AG08396 (cell line): Measurements from ENCODE around the gene PPM1L.

Experiments used
- DNase-seq: peaks from one replicate; pipeline ENCODE4 v3.0.0; 2012; ENCODE audit warnings: low spot score, mixed read lengths

PPM1L gene

DNA sequence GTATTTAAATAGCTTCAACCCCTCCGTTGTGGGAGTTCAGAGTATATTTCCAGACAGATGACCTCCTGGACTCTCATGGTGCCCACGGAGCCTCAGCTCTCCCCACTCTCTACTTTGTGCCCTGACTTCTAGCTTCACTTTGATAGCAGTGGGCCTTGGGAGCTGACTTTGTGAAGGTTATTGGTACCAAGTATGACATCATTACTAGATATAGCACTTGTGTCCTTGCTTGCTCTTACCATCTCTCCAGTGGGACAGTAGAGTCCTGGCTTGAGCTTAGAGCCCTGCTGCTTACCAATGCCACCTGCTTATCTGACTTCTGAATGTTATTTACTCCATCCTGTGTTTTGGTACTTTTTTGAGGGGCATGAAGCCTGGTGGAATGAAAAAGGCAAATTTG is 53.4 kb downstream of the PPM1L start:
- DNase-seq: no peak

DNA sequence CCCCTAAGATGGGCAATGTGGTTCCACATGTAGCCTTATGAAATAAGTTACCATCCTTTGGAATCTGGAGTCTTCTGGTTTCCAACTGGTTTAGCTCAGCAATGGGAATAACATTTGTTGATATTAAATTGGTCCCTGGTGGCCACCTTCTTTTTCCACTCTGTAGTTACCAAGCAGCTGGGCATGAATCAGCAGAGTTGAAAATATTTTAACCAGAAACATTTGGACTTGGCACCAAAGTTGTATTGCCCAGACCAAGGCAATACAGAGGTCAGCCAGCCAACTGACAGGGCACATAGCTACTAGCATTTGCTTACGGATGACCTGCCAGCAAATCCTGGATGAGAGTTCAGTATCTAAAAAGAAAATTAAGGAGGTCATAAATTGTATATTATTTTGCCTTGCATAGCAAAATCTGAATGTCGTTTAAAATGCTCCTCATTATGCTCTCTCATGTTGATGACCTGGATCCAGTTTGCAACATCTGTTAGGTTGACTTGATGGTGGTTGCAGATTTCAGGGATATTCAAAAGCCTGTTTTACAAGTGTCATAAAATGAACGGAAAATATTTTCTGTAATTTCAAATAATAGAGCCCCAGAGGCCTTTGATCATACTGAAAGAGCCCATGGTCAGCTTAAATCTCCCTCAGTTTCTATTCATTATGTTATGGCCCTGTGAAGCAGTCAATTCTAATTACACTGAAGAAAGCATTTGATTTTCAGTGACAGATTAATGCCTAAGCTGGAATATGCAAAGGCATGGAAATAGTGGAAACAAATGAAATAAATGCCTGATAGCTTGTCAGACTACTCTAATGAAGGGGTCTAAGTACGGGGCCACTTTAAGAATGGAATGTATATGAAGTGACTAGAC is 54.6 kb downstream of the PPM1L start:
- DNase-seq: no peak

DNA sequence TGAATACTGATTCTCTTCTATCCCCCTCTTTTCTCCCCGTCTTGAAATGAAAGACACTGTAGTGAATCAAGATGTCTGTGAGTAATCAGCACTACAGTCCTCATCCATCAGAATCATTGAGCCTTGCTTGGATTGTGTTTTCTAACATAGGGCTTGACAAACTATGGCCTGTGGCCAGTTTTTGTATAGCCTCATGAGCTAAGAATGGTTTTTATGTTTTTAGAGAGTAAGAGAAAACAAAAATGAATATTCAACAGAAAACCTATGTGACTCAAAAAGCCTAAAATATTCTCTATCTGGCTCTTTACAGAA is 55.2 kb downstream of the PPM1L start:
- DNase-seq: no peak

DNA sequence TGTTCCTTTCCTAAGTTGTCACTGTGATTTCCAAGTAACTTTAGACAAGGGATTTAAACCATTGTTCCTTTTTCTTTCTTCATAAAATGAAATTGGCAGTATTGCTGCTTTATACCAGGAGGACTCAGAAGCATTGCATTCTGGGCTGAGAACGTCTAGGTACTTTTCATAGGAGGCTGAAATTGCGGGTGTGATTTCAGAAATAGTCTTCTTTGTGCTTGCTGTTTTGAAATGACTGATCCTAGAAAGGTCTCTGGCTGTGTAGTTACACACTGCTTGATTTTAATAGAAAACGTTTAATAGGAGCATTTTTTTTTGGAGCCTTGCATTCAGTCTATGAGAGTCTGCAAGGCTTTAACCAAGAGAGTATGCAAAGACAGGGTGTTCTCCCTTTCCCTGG is 56.3 kb downstream of the PPM1L start:
- no peak for DNase-seq

DNA sequence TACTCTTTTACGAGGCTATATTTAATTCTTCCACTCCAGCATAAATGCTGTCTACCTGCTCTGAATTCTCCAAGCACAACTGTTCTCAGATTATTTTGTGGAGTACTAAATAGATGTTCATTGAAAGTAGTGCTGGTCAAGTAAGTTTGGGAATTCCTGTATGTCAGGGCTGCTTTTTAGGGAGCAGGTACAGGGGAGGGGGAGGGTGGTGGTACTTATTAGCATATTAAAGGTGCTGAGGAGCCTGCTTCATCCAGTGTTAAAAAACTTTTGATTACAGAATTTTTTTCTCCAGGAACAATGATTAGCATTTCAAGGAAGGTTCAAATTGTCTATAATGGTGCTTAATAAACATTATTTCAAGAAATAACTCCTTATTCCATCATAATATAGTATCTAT is 59.2 kb downstream of the PPM1L start:
- no peak for DNase-seq

DNA sequence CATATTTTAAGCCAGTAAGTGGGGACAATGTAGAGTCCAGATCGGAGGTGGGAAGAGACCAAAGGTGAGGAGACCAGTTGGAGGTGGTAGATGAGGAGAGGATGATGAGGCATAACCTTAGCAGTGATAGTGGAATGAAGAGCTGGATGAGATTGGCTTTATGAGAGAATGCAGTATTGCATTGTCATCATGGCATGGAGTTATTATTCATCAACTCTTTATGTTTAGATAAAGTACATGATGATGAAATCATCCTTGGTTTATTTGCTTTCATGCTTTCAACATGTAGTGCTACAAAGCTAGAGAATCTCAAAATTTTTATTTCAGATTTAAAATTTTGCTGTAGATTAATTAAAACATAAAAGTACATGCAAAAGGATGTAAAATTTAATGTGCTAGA is 64.0 kb downstream of the PPM1L start:
- no peak for DNase-seq

DNA sequence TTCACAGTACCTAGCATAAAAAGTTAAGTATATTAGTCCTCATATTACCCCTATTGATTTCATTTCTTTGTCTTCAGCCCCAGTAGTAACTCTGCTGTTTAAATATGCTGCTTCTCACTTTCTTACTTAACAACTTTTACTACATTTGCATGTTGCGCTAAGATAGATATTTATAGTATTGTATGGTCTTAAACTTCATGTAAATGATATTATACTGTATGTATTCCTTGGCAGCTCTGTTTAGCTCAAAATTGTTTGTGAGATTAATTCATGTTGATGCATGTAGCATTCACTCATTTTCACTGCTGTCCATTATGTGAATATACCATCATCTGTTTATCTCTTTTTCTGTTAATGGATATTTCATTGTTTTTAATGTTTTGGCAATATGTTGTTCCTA is 64.4 kb downstream of the PPM1L start:
- DNase-seq: no peak

DNA sequence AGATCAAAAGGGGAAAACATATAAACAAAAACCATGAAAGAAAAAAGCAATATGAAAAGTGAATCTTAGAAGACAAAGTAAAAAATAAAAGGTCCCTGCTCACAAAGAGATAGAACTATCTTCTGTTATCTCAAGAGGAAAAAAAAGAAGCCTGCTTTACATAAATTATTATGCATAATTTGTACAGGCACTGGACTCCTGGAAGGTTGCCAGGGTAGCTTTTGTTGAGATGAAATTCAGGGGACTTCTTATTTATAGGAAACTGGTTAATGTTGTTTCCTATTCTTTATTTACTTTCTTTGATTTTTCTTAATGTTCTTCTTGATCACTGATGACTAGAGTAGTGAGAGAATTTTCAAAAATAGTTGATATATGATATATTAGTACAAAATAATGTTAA is 66.9 kb downstream of the PPM1L start:
- DNase-seq: no peak

DNA sequence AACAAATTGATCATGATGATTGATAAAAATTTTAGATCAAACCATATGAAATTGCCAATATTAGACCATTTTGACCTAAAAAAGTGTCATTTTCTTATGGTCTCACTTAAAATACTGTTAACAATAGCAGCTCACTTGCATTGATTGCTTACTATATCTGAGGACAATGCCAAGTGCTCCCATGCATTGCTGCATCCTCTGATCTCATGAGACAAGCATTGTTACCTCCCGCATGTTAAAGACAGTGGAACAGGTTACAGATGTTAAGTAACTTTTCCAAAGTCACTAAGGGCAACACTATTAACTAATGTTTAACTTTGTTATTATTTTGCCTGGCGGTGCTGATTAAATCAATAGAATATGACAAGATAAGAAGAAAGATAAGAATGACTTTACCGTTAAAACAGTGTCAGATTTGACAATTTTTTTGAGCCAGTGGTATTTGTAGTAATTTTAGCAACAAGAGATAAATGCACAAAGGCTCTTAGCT is 69.3 kb downstream of the PPM1L start:
- no peak for DNase-seq

DNA sequence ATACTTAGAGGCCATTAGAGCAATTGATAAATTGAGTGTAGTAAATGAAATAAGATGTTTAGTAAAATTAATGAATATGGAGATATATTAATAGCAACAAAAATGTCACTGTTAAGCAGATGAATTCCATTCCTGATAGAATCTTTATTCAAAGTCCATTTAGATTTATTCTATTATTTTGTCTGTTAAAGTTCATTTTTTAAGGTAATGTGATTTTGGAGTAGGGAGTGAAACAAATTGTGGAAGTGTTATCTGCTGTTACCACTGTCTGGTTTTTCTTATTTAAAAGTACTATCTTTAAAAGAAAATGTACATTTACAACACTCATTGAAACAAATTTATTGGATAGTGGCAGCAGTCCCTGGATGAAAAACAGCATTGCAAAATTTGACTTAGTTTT is 70.4 kb downstream of the PPM1L start:
- DNase-seq: no peak

DNA sequence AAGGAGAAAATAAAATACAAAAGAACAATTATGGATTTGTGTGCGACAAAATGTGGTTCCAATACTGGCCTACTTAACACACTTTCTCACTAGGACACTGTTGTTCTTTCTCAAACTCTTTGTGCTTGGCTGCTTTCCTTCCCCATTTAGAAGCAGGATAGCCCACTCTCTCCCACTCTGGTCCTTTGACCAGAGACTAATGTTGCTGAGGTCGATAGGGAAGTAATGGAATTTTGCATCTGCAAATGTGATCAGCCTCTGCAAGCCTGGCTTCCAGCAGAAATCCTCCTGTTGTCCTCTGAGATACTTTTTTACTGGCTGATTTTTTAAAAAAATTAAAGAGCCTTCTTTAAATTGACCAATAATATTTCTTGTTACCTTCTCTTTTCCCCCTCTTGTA is 71.0 kb downstream of the PPM1L start:
- DNase-seq: no peak

DNA sequence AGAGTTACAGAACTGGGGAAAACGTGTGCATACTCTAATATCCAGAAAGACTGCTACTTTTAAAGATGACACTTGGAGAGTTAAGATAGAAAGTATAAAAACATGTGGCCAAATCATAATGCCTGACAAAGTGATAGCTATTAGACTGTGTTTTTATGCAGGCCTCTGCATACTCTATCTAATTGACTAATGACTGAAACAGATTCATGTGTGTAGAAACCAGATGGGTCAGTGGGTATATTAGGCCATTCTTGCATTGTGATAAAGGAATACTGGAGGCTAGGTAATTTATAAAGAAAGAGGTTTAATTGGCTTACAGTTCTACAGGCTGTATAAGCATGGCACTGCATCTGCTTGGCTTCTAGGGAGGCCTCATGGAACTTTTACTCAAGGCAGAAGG is 71.5 kb downstream of the PPM1L start:
- no peak for DNase-seq

DNA sequence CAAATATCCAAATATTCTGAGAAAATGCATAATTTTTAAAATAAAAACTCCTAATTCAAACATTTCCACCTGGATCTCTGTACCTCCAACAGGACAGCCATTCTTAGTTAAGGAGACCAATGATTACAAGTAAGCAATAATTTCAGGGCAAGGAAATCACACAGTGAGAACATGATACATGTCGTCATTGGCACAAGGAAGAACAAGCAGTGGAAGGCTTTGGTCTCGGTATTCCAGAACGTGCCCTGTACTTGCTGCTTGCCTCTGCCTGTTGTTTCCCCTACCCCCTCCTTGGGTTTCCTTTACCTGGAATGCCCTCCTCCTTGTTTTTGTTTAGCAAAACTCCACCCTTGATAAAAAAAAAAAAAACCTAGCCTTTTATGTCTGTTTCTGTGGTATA is 72.8 kb downstream of the PPM1L start:
- DNase-seq: no peak

DNA sequence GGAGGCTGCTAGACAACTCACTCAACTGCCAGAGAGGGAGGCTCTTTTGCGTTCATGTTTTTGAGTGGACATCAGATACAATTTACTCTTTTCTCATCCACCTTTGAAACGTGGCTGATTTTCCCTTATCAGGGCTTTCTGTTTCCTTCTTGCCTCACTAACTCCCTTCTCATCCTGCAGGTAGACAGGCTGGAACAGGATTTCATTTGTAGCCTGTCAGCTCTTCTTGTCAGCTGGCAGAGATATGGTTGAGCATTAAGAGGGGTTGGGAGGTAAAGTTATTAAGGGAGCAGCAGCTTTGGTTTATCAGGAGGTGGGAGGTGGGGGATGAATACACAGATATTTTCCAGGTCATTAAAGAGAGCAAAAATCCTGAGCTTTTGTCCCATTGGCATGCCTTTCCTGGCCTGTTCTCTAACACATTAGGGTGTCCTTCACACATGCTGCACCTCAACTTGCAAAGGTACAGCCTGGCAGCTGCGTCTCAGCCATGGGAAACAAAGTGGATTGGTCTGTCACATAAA is 73.5 kb downstream of the PPM1L start:
- DNase-seq: no peak

DNA sequence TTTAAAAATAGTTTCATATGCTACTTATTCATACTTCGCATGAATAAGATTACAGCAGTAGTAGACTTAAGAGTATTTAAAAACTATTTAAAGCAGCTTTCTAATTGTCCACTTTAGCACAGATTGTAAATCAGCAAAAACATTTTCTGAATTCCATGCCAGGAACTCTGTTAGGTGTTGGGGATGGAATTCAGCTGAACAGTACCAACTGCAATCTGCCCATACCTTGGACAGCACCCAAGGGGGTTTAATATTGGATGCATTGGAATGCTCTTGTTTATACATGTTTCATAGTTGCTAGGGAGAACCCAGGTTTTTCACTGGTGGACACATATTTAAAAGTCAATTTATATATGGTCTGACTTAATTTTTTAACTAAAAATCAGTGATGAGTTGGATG is 74.8 kb downstream of the PPM1L start:
- DNase-seq: no peak

DNA sequence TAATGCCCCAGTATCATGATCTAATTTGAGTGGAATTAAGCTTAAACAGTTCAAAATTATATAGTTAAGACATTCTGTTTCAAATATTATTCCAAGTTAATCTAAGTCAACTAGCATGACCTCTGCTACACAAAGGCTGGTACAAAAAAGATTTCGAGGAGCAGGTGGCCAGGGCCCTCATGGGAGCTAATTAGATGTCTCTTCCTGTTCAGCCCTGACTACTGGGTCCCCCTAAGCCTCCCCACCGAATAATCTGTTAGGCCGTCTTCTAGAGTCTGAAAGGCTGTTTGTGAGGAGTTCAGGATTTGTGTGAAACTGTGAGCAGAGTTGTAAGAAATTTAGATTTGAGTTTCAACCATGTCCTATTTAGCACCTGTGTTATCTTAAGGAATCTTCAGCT is 75.4 kb downstream of the PPM1L start:
- DNase-seq: no peak

DNA sequence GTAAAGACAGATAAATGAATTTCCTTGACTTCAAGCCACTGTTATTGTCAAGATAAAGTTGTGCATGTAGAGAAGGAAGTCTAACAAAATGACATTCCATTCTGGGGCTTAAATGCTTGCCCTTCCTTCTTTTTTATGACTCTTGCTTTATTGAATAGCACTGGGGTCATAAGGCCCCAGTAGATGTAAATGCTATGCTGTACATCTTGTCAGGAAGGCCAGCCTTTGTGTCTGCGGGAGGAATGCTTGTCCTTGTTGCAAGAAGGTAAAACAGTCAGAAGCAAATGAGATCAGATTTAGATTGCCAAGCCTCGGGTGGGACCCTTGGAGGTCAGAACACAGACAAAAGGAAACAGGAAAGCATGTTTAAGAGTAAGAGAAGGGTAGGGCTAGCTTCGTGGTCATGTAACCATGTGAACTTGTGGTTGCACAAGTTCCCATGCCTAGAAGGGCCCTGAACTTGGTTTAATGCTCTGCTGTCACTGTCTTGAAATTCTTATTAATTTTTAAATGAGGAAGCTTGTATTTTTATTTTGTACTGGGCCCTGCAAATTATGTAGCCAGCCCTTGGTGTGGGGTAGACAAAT is 81.5 kb downstream of the PPM1L start:
- DNase-seq: no peak

DNA sequence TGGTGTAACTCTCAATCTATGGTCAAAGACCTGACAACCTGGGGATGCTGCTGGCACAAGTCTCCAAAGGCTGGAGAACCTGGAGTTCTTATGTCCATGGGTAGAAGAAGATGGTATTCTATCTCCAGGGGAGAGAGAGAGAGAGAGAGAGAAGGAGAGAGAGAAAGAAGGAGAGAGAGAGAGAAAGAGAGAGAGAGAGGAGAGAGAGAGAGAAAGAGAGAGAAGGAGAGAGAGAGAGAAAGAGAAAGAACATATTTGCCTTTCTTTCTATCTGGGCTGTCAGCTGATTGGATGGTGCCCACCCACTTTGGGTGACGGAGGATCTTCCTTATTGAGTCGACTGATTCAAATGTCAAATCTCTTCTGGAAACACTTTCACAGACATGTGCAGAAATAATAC is 84.6 kb downstream of the PPM1L start:
- no peak for DNase-seq

DNA sequence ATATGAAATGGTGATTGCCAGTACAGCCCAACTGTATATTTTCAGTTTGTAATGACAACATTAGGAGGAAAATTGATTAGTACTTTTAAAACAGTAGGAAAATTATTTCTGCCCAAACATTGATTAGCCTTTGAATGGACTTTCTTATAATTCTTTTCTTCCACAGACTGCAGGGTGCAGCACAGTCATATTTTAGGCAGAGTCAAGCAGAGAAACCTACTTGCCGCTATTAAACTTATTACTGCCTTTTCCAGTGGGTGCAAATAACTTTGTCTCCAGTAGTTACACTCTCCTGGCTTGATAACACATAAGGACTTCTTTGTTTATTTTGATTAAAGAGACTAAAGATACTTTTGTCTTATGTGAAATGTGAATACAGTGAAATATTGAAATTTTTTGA is 85.4 kb downstream of the PPM1L start:
- DNase-seq: no peak

DNA sequence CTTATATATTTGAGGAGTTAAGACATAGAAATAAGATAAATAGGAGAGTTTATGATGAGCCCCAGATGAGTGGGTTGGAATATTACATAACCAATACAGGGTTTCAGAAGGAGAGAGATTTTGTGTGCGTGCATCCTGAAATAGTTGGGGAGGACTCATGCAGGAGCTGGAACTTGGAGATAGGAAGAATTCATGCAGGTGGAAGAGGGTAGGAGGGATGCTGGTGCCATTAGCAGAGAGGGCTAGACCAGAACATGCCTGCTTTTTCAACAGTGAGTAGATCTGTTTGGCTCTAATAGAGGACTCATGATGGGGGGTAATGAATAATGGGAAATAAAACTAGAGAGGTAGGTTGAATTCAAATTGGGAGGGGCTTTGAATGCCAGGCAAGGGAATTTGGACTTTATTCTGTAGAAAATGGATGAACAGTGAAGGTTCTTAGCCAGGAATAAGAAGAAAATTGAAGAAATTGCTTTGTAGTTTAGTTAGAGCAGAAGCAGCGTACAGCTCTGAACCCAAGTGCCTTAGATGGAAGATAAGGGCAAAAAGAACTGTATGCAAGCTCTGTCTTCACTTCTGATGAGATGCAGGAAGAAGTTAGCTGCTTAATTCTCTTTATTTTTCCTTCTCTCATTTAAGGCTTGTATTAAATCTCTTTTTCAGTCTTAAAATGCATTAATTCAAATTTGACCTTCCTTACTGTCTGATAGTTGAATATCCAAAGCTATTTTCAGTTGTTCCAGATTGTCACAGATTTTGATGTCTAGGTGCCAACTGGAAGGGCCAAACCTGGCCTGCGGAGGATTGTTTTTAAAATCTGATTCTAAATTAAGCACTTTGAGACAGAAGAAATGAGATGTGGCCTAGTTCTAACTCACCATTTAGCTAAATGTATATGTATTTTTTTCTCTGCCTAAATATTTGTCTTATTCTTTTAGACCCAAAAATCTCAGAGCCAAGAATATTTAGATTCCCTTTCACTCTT is 86.3 kb downstream of the PPM1L start:
- DNase-seq: no peak

DNA sequence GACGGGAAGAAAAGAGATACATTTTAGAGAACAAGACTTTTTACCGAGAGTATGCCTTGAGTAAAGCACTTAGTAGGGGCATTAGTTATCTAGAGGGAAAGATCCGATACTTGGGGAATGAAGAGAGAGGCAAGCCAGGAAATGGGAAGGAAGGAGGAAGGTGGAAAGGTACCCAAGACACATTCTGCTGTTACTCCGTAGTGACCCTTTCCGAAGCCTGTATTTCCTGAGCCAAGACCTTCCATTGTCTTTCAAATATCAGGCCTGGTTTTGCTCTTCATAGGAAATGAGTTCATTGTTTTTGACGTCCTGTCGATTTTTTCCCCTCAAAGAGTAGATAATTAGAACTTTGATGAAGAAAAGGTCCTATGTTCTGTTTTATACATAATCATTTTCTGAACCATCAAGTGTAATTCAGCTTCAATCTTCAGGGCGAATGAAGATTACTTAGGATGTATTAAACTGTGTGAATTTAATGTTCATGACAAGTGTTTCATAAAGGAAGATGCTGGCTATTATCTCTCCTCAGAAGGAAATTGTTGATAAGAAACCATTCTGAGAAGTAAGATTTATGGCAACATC is 95.7 kb downstream of the PPM1L start:
- DNase-seq: no peak

DNA sequence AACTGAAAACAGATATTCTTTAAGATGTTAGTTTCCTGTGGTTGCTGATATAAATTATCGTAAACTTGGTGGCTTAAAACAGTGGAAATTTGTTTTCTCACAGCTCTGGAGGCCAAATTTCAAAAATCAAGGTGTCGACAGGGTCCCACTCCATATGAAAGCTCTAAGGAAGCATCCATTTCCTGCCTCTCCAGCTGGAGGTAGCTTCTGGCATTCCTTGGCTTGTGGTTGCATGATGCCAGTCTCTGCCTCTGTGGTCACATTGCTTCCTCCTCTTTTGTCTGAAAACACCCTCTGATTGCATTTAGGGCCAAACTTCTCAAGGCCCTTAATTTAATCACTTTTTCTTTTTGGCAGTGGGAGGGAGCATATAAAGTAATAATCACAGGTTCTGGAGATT is 96.8 kb downstream of the PPM1L start:
- no peak for DNase-seq
